ENCODE data around the gene CLEC19A.
"Not testable (repeated sequence)": the region's sequence is repeated elsewhere in the genome, so short reads cannot be mapped to it uniquely, and the experiment has no call there.

The CLEC19A gene

DNA sequence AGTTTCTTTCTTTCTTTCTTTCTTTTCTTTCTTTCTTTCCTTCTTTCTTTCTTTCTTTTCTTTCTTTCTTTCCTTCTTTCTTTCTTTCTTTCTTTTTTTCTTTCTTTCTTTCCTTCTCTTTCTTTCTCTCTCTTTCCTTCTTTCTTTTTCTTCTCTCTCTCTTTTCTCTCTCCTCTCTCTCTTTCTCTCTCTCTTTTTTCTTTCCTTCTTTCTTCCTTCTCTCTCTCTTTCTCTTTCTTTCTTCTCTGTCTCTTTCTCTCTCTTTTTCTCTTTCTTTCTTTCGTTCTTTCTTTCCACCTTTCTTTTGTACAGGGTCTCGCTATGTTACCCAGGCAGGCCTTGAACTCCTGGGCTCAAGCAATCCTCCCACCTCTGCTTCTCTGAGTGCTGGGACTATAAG lies 35.7 kb downstream of the CLEC19A start:
- not testable (repeated sequence) for DNase-seq

GRCh38 chr16:19323596-19323995 lies 38.1 kb downstream of the CLEC19A start:
- no peak for DNase-seq

- no peak for DNase-seq
These were observed 42.8 kb downstream of the CLEC19A start for GRCh38 chr16:19328364-19328763.

GRCh38 chr16:19329932-19330331 lies 44.4 kb downstream of the CLEC19A start:
- no peak for DNase-seq

- peak in 40 of 56 donors; percentile 1 to 73 (median 25) for DNase-seq
These were observed 45.4 kb downstream of the CLEC19A start for GRCh38 chr16:19330841-19331397.

DNA sequence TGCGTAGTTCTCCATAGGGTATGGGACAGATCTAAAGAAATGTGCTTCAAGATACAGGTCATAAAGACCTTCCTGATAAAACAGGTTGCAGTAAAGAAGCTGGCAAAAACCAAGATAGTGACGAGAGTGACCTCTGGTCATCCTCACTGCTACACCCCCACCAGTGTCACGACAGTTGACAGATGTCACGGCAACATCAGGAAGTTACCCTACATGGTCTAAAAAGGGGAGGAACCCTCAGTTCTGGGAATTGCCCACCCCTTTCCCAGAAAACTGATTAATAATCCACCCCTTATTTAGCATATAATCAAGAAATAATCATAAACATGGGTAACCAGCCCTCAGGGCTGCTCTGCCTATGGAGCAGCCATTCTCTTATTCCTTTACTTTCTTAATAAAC lies 46.3 kb downstream of the CLEC19A start:
- DNase-seq: no peak

GRCh38 chr16:19338335-19338734 lies 52.8 kb downstream of the CLEC19A start:
- no peak for DNase-seq

DNA sequence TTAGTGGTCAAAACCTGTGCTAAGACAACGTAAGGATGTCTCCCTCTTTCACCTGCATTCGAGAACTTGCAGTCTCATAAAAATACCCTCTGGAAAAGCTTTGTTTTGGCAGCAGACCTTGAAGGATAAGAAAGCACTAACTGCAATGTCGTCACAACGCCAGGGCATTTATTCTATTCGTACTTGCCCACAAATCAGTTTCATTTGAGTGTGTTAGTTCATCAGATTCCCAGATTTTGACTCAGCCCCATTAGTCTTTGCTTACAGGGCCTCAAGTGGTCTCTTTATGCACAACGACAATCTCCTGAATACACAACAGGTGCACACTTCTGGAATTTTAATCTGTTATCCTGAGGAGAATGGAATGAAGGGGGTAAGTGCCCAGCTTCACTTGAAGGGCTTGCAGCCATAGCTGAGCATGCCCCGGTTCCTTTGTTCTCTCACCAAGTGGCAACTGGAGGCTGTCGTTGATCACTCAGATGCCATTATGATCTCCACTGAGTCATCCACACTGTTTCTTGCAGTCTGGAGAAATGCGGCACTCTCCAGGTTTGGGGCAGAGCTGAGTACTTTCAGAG lies 58.8 kb downstream of the CLEC19A start:
- DNase-seq: no peak

- DNase-seq: no peak
These were observed 59.4 kb downstream of the CLEC19A start for GRCh38 chr16:19344980-19345379.

DNA sequence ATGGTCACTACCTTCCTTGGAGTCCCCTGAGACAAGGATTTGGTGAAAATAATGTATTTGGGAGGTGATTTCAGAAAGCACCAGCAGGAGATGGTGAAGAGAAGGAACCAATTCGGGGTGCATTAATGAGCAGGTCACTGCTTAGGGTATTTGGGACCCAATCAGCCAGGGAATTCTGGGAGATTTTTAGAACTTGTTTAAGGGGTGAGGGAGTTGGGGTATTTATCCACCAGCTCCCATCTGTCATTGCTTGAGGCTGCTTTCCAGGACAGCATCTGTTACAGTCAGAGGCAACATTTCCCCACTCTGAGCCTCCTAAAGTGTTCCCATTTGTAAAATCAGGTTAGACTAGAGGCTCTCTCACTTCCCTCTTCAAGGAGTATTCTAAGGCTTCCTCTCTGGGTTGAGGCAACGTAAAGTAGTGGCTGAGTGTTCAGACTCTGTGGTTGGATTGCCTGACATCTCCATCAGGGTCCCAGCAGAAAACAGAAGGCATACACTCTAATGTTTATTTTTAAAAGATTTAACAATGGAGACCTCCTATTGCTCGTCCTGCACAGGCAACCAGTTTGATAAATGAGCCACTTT lies 60.9 kb downstream of the CLEC19A start:
- no peak for DNase-seq

DNA sequence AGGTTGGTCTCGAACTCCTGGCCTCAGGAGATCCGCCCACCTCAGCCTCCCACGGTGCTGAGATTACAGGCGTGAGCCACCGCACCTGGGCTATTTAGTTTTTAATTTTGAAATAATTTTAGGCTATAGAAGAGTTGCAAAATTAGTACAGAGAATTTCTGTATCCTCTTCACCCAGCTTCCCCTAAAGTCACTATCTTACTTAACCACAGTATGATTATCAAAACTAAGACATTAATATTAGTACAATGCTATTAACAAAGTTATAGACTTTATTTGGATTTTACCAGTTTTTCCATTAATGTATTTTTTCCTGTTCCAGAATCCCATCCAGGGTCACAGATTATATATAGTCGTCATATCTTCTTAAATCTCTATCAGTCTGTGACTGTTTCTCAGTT lies 62.6 kb downstream of the CLEC19A start:
- no peak for DNase-seq

GRCh38 chr16:19348578-19349315 lies 63.2 kb downstream of the CLEC19A start:
- peak in 11 of 56 donors; percentile 1 to 30 (median 4) for DNase-seq

- DNase-seq: no peak
These were observed 68.8 kb downstream of the CLEC19A start for GRCh38 chr16:19354371-19354770.

GRCh38 chr16:19356024-19356952 lies 70.8 kb downstream of the CLEC19A start:
- no peak for DNase-seq

DNA sequence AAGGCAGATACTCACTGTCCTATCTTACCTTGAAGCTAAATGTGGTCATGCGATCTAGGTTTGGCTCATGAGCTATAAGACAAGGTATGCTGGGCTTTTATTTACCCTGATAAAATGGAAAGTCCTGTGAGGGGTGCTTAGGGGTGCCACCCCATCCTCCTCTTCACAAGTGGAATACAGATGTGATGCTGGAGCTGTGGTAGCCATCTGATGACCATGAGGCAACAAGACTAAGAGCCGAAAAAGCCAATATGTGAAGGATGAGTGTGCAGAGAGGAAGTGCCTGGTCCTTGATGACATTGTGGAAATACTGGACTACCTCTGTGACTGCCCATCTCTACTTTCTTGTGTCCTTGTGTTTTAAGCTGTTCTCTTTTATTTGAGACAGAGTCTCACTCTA lies 74.0 kb downstream of the CLEC19A start:
- no peak for DNase-seq

Data from amygdala (tissue), 56 donors.